Measurements from ENCODE around the gene ARL2BP. TPM values are rescaled to one million over a fixed set of nuclear protein-coding genes. Genes with fewer than 3 reads are reported as not detected.
A peak's percentile ranks its signal among the peaks of the same experiment; 100 is the strongest.
"Not testable (repeated sequence)": the region's sequence is repeated elsewhere in the genome, so short reads cannot be mapped to it uniquely, and the experiment has no call there.

Gene ARL2BP
- total and polyA plus RNA-seq, 12 donors, result 33.4 to 57.9 (median 45.9) TPM

DNA sequence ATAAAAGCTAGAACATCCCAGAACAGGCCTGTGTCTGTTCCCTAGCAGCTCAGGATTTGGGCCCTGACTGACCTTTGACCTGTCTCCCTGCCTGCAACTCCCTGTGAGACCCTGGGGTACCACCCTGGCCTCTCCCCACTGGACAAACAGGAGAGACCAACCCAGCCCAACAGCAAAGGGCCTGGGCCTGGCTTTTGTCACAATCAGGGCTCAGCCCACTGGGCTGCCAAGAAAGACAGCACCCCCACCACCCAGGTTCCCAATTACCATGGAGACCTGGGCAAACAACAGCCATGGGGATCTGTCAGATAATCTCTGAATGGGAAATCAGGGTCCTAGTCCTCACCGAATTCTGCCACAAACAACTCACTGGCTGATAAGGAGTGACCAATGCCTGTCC is 28.3 kb downstream of the ARL2BP start:
- WGBS, 2 donors, result 53 to 63% methylated on average over 1 of the region's 1 CpG
- peaks cover 4 to 34% (median 16%) of the 10 kb centered on the region in 9 donors for H3K4me1 ChIP-seq
- H3K36me3 ChIP-seq, result no peaks in the 10 kb centered on the region
- ATAC-seq (no peak), DNase-seq (no peak)
- intact Hi-C loops (cut with DNase I), result no loop called here
- no peak overlapping the region for H3K27ac ChIP-seq
- H3K9me3 ChIP-seq, result no peaks in the 10 kb centered on the region
- H3K27me3 ChIP-seq, result no peaks in the 10 kb centered on the region
- no peak overlapping the region for H3K4me3 ChIP-seq
- TF ChIP-seq, protein P1, sequence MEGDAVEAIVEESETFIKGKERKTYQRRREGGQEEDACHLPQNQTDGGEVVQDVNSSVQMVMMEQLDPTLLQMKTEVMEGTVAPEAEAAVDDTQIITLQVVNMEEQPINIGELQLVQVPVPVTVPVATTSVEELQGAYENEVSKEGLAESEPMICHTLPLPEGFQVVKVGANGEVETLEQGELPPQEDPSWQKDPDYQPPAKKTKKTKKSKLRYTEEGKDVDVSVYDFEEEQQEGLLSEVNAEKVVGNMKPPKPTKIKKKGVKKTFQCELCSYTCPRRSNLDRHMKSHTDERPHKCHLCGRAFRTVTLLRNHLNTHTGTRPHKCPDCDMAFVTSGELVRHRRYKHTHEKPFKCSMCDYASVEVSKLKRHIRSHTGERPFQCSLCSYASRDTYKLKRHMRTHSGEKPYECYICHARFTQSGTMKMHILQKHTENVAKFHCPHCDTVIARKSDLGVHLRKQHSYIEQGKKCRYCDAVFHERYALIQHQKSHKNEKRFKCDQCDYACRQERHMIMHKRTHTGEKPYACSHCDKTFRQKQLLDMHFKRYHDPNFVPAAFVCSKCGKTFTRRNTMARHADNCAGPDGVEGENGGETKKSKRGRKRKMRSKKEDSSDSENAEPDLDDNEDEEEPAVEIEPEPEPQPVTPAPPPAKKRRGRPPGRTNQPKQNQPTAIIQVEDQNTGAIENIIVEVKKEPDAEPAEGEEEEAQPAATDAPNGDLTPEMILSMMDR (IDR thresholded peaks at IDR 0.05), result no peak

DNA sequence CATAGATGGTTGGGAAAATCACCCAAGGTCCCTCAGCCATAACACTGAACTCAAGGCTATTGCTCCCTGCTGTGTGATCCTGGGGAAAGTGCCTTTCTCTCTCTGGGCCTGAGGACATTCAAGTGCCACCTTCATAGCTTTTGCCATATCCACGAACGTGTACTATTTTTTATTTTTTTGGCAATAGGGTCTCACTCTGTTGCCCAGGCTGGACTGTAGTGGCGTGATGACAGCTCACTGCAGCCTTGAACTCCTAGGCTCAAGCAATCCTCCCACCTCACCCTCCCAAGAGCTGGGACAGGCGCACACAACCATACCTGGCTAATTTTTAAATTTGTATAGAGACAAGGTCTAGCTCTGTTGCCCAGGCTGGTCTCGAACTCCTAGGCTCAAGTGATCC is 28.8 kb downstream of the ARL2BP start:
- no peaks in the 10 kb centered on the region for H3K27me3 ChIP-seq
- H3K4me1 ChIP-seq, result peaks cover 4 to 31% (median 13%) of the 10 kb centered on the region in 9 donors
- H3K27ac ChIP-seq, result no peak overlapping the region
- H3K4me3 ChIP-seq, result no peak overlapping the region
- TF ChIP-seq, protein P1 (IDR thresholded peaks at IDR 0.05), result no peak
- 90 to 96% methylated on average over 5 of the region's 5 CpGs for WGBS, 2 donors
- intact Hi-C loops (cut with DNase I), result no loop called here
- no peak for ATAC-seq
- DNase-seq, result no peak
- H3K36me3 ChIP-seq, result no peaks in the 10 kb centered on the region
- no peaks in the 10 kb centered on the region for H3K9me3 ChIP-seq

DNA sequence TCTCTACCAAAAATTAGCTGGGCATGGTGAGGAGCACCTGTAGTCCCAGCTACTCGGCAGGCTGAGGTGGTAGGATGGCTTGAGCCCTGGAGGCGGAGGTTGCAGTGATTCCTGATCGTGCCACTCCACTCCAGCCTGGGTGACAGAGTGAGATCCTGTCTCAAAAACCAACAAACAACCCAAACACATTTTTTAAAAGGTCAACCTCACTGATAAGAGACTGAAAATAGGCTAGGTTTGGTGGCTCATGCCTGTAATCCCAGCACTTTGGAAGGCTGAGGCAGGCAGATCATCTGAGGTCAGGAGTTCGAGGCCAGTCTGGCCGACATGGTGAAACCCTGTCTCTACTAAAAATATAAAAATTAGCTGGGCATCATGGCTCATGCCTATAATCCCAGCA is 30.9 kb downstream of the ARL2BP start:
- H3K36me3 ChIP-seq; H3K4me3 ChIP-seq; H3K27me3 ChIP-seq; ATAC-seq; intact Hi-C loops (cut with DNase I); DNase-seq; H3K9me3 ChIP-seq: not testable (repeated sequence)
- H3K27ac ChIP-seq, result peak overlapping the region in 6 of 10 donors; percentile 16 to 53 (median 32)
- peaks cover 0 to 31% (median 8%) of the 10 kb centered on the region in 9 donors for H3K4me1 ChIP-seq
- WGBS, 2 donors, result 79 to 80% methylated on average over 5 of the region's 5 CpGs

DNA sequence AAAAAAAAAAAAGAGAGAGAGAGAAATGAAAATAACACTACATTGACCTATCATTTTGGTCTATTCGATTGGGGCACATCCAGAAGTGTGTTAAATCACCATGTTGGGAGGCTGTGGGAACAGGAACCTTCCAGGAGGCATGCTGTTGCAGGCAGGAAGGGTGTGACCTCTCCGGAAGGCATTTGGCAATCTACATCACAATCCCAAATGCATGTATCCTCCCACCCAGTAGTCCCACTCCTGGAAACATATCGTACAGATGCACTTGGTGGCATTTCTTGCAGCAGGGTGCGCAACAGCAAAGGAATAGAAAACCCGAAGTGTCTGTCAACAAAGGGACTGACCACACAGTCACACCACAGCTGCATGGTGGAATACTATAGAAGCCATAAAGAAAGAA is 31.5 kb downstream of the ARL2BP start:
- peak; percentile 55 to 81 (median 72) for ATAC-seq
- Histone ChIP-seq H3K9me3 (no peaks in the 10 kb centered on the region), H3K27me3 (no peaks in the 10 kb centered on the region), H3K4me1 (peaks cover 0 to 31% (median 8%) of the 10 kb centered on the region in 9 donors), H3K27ac (peak overlapping the region in 5 of 10 donors; percentile 16 to 53 (median 35)), H3K4me3 (no peak overlapping the region), H3K36me3 (no peaks in the 10 kb centered on the region)
- WGBS, 2 donors, result 44 to 52% methylated on average over 5 of the region's 5 CpGs
- intact Hi-C loops (cut with DNase I), result no loop called here
- DNase-seq, result no peak
- TF ChIP-seq, protein P1 (IDR thresholded peaks at IDR 0.05), result no peak

DNA sequence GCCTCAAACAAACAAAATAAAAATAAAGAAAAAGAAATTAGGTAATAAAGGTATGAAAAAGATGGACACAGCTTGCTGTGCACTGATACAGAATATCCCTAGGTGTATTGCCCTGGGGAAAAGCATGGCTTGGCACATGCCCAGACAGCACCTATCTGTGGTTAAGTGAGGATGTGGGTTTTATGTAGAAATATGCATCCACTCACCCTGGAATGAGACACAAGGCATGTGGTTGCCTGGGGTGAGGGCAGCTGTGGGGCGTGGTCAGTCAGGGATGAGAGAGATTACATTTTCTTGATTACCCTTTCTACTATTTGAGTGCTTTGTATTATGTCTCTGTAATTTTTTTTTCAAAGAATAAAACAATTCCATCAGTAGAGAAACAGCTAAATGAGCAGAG is 32.5 kb downstream of the ARL2BP start:
- no peak for DNase-seq
- peak overlapping the region in 1 of 10 donors; percentile 29 for H3K27ac ChIP-seq
- 68 to 83% methylated on average over 1 of the region's 1 CpG for WGBS, 2 donors

More for the DNA sequence above, 32.5 kb downstream of the ARL2BP start:
- ATAC-seq, result no peak
- H3K4me1 ChIP-seq, result peaks cover 0 to 31% (median 8%) of the 10 kb centered on the region in 9 donors
- TF ChIP-seq, protein P1 (IDR thresholded peaks at IDR 0.05), result no peak
- H3K27me3 ChIP-seq, result no peaks in the 10 kb centered on the region
- H3K36me3 ChIP-seq, result no peaks in the 10 kb centered on the region
- H3K9me3 ChIP-seq, result no peaks in the 10 kb centered on the region
- intact Hi-C loops (cut with DNase I), result no loop called here
- no peak overlapping the region for H3K4me3 ChIP-seq

All from heart right ventricle (tissue), 16 donors.